ENCODE measurements around the gene ANKRD60. TPM values are rescaled to one million over a fixed set of nuclear protein-coding genes. Genes with fewer than 3 reads are reported as not detected.

Gene ANKRD60
- total and polyA plus RNA-seq, 2 experiments from 2014 or later, result not detected

GRCh38 chr20:58246346-58246745 lies 17.9 kb upstream of the ANKRD60 start:
- Histone ChIP-seq H3K4me2 (no peak overlapping the region), H4K20me1 (ENCODE audit: insufficient read depth, poor library complexity, severe bottlenecking) (no peaks in the 10 kb centered on the region), H3K9me3 (ENCODE audit: low read depth) (no peaks in the 10 kb centered on the region), H3K36me3 (replicated peaks; ENCODE audit: insufficient read depth, low read depth) (no peaks in the 10 kb centered on the region), H3K4me3 (no peak overlapping the region), H3K27ac (no peak overlapping the region), H3K79me2 (no peaks in the 10 kb centered on the region), H2AFZ (no peak overlapping the region), H3K27me3 (no peaks in the 10 kb centered on the region), H3K9me2 (replicated peaks; ENCODE audit: insufficient read depth) (no peaks in the 10 kb centered on the region), H3K4me1 (ENCODE audit: insufficient read depth) (no peaks in the 10 kb centered on the region)
- DNase-seq (ENCODE audit: low spot score), result no peak
- TF ChIP-seq EZH2phosphoT487 (IDR thresholded peaks at IDR 0.05; ENCODE audit: low read depth, severe bottlenecking, unreplicated experiment) (no peak), EZH2 (IDR thresholded peaks at IDR 0.05; ENCODE audit: borderline replicate concordance) (no peak), CTCF (IDR thresholded peaks at IDR 0.05; ENCODE audit: poor library complexity) (peak; percentile 39)
- 83% methylated on average over 9 of the region's 9 CpGs for WGBS (ENCODE audit: low lambda C conversion rate, missing lambda C conversion rate)

- Histone ChIP-seq H4K20me1 (ENCODE audit: insufficient read depth, poor library complexity, severe bottlenecking) (no peaks in the 10 kb centered on the region), H3K27me3 (no peaks in the 10 kb centered on the region), H3K9me2 (replicated peaks; ENCODE audit: insufficient read depth) (no peaks in the 10 kb centered on the region), H3K4me1 (ENCODE audit: insufficient read depth) (no peaks in the 10 kb centered on the region), H3K9me3 (ENCODE audit: low read depth) (no peaks in the 10 kb centered on the region), H3K27ac (no peak overlapping the region), H3K79me2 (no peaks in the 10 kb centered on the region), H3K36me3 (replicated peaks; ENCODE audit: insufficient read depth, low read depth) (no peaks in the 10 kb centered on the region), H3K4me2 (no peak overlapping the region), H3K4me3 (no peak overlapping the region), H2AFZ (no peak overlapping the region)
- no peak for DNase-seq (ENCODE audit: low spot score)
- 98% methylated on average over 8 of the region's 8 CpGs for WGBS (ENCODE audit: low lambda C conversion rate, missing lambda C conversion rate)
- TF ChIP-seq CTCF (IDR thresholded peaks at IDR 0.05; ENCODE audit: poor library complexity) (no peak), EZH2phosphoT487 (IDR thresholded peaks at IDR 0.05; ENCODE audit: low read depth, severe bottlenecking, unreplicated experiment) (no peak), EZH2 (IDR thresholded peaks at IDR 0.05; ENCODE audit: borderline replicate concordance) (no peak)
Measured at GRCh38 chr20:58245931-58246330, 17.5 kb upstream of the ANKRD60 start.

GRCh38 chr20:58245181-58245891 lies 16.9 kb upstream of the ANKRD60 start:
- Histone ChIP-seq H3K27ac (no peak overlapping the region), H3K4me3 (no peak overlapping the region), H3K79me2 (no peaks in the 10 kb centered on the region), H4K20me1 (ENCODE audit: insufficient read depth, poor library complexity, severe bottlenecking) (no peaks in the 10 kb centered on the region), H3K27me3 (no peaks in the 10 kb centered on the region), H3K36me3 (replicated peaks; ENCODE audit: insufficient read depth, low read depth) (no peaks in the 10 kb centered on the region), H3K9me2 (replicated peaks; ENCODE audit: insufficient read depth) (no peaks in the 10 kb centered on the region), H2AFZ (no peak overlapping the region), H3K4me1 (ENCODE audit: insufficient read depth) (no peaks in the 10 kb centered on the region), H3K4me2 (no peak overlapping the region), H3K9me3 (ENCODE audit: low read depth) (no peaks in the 10 kb centered on the region)
- TF ChIP-seq CTCF (IDR thresholded peaks at IDR 0.05; ENCODE audit: poor library complexity), result no peak
- TF ChIP-seq EZH2 (IDR thresholded peaks at IDR 0.05; ENCODE audit: borderline replicate concordance), result no peak
- no peak for TF ChIP-seq EZH2phosphoT487 (IDR thresholded peaks at IDR 0.05; ENCODE audit: low read depth, severe bottlenecking, unreplicated experiment)
- 92% methylated on average over 10 of the region's 10 CpGs for WGBS (ENCODE audit: low lambda C conversion rate, missing lambda C conversion rate)
- DNase-seq (ENCODE audit: low spot score), result no peak
